ENCODE data around the gene SH3PXD2B.
"Not testable (repeated sequence)": the region's sequence is repeated elsewhere in the genome, so short reads cannot be mapped to it uniquely, and the experiment has no call there.

SH3PXD2B gene

DNA sequence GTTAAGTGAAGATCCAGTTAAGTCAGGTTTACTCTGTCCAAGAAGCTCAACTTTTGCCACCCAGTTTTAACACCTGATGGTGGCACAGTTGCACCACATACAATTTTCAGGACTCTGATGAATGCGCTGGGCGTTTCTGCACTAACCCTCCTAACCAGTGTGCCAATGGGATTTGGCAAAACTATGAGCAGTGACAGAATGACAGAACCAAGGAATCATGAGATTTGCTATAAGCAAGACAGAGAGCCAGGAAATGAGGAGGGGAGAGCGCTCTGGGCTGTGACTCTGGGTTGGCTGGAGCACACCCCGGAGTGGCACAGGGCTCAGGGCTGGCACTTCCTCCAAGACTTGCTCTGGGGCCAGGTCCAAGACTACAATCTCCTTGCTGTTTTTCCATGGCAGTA, 84.1 kb downstream of the SH3PXD2B start:
- no peak for DNase-seq (ENCODE audit: low read depth in 2 of 2)

DNA sequence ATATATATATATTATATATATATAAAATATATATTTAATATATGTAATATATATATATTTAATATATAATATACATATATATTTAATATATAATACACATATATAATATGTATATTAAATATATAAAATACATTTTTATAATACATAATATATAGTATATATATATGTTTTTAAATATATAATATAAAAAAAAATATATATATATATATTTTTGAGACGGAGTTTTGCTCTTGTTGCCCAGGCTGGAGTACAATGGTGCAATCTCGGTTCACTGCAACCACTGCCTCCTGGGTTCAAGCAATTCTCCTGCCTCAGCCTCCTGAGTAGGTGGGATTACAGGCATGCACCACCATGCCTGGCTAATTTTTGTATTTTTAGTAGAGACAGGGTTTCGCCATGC, 85.6 kb downstream of the SH3PXD2B start:
- not testable (repeated sequence) for DNase-seq (ENCODE audit: low read depth in 2 of 2)

DNA sequence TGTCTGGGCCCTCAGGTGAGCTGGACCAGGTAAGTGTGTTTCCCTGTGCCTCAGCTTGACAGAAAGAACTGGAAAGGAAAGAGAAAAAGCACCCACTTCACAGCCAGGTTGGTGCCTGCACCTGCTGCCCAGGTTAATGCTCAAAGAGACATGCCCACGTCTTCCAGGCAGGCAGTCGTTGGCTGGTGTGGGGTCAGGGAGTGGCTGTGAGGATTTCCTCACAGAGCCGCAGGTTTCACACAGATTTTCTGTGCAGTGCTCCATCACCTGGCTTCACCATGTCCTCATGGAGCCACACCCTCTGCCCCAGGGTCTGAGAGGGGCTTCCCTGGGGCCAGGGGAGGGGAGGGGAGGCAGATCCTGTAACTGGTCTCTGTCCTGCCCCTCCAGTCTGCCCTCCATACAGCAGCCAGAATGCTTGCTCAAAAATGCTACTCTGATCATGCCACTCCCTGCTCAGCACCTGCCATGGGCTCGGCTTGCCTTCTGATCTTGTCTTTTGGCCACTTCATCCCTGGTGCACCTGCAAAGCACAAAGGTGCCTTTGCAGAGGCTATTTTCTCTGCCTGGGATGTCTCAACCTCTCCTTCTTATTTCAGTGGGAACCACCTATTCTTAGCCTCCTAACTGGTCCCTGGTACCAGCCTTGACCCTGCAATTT, 88.2 kb downstream of the SH3PXD2B start:
- no peak for DNase-seq (ENCODE audit: low read depth in 2 of 2)

DNA sequence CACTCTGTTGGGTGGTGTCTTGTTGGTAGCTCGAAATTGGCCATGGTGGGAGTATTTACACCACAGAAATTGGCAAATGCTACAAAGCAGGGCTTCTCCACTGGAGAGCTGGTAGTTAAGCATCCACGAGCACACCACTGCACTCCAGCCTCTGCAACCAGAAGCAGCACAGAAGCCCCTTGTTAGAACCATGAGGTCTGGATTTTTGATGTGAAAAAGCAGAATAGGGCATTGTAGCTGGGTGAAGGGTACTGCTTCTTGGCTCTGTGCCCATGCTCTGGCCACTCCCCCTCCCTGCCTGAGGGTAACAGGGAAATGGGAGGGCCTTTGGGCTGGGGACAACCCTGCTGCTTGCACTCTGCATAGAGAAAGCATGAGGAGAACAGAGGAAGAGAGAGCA, 89.6 kb downstream of the SH3PXD2B start:
- no peak for DNase-seq (ENCODE audit: low read depth in 2 of 2)

DNA sequence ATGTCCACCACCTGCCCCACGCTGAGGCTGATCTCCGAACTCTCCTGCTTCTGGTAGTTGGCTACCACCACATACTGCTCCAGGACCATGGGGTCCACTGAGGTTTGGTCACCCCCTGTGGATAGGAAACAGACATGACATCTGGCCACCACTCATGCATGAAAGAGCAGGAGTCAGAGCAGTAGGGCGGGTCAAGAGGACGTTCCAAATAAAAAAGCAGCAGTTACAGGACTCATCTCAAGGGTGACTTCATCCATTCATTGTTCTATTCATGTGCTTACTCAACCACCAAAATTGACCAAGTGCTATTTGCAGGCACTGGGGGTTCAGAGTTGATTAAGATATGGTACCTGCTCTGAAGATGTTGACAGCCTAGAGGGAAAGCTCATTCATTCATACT, 91.6 kb downstream of the SH3PXD2B start:
- DNase-seq (ENCODE audit: low read depth in 2 of 2) = no peak

DNA sequence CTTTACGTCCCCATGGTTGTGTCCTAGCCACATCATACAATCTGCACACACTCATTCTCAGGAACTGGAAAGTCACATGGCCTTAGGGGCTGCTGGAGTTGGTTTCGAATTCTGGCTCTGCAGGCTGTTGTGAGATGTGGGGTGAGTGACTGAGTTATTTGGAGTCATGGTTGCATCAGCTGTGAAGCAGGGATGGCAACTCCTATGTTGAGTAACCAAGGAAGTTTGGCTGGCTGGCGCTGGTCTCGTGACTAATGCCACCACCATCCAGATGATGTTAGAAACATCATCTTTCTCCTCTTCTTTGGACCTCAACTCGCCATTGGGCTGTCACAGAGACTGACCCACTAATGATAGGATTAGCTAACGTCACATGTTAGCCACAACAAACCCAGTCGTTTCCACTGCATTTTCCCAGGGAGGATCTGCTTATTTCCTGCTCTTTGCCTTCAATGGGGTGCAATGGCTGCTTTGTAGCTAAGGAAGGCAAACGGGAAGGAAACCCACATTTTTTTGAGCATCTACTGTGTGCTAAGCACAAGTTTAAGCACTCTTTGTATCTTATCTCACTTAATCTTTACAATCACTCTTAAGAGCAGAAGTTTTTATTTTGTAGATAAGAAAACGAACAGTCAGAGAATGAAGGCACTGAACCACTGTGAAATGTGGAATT, 92.6 kb downstream of the SH3PXD2B start:
- DNase-seq (ENCODE audit: low read depth in 2 of 2) = no peak

DNA sequence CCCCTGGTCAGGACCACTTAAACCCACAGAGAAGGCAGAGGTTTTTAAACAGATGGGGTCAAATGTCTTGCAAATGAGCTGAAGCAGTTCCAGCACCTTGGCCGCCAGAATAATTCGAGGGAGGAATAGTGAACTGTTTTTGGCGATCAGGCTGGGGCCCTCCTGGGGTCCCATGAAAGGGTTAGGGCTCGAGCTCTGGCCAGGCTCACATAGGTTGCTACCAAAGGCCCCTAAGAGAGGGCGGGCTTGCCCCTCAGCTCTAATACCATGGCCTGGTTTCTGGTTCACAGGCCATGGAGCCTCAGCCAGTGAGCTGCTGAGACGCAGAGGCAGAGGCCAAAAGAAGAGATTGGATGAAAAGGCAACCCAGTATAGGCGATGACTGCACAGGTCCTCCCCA, 96.0 kb downstream of the SH3PXD2B start:
- no peak for DNase-seq (ENCODE audit: low read depth in 2 of 2)

DNA sequence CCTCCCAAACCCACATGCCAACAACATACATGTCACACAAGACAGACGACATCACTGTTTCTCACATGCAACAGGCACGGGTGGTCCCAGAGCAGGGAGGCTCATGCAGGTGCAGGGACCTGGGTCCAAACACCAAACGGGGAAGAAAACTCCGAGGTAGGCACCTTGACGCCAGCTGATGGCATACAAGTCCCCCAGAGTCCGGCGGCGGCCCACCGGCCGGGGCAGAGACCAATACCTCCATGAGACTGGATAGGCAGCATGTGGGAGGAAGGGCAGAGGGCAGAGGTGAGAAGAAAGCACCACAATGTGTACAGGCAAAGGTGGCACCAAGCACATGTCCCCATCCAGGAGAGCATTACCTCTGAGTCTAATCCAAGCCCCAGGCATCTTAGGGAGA, 97.8 kb downstream of the SH3PXD2B start:
- DNase-seq (ENCODE audit: low read depth in 2 of 2) = no peak

DNA sequence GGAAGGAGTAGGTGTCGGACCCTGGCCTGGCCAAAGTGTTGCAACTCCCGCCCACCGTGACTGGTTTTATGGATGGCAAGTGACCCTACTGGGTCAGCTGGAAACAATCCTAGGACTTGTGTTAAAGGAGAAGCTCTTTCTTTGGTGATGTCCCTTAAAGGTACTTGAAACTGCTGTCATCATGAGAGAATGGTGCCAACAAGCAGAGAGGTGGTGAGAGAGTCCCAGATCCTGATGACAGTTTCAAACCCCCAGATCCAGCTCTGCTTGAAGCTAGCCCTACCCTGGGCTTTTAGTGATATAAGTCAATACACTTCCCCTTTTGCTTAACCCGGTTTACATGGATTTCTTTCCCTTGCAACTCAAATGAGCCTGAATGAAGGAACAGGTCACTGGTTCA, 98.3 kb downstream of the SH3PXD2B start:
- no peak for DNase-seq (ENCODE audit: low read depth in 2 of 2)

DNA sequence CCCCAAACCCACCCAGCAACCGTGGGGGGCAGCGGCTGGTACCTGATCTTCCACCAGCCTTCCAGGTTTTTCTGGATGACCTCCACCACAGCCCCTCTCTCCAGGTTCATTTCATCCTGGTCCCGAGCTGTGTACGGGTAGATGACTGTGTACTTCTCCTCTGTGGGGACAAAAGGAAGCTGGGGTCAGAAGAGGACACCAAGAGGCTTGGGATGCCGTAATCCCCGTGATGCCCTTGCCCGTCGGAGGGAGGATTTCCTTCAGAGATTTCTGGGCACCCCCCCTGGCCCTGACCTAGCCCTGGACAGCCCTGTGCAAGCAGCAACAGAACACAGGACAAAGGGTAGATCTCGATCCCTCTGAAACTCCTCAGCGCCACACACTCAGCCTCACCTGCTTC, 100.5 kb downstream of the SH3PXD2B start:
- no peak for DNase-seq (ENCODE audit: low read depth in 2 of 2)

DNA sequence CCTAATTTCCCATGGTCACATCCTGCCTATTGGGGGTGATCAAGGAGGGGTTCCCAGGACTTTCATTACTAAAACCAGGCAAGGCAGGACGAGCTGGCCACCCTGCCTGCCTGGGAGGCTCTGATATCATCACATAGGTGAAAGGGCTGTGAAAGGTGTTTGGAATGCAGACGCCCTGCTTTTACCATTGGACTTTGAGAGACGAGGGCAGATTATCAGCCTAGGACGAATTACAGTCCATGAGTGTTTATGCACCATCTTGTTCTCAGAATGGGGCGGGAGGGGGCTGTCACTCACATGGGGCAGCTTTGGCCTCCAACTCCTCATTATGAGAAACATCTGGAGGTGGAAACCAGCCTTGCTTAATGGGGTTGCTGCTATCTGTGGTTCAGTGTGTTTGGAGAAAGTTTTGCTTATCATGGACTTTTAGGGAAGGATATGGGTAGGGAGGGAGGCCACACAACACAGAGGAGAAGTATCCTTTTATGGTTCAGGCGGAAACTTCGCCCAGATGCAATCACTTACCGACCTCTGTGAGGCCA, 101.0 kb downstream of the SH3PXD2B start:
- DNase-seq (ENCODE audit: low read depth in 2 of 2) = no peak

DNA sequence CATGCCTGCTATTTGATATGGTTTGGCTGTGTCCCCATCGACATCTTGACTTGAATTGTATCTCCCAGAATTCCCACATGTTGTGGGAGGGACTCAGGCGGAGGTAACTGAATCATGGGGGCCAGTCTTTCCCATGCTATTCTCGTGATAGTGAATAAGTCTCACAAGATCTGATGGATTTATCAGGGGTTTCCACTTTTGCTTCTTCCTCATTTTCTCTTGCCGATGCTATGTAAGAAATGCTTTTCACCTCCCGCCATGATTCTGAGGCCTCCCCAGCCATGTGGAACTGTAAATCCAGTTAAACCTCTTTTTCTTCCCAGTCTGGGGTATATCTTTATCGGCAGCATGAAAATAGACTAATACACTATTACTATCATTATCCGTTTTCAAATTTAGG, 101.8 kb downstream of the SH3PXD2B start:
- not testable (repeated sequence) for DNase-seq (ENCODE audit: low read depth in 2 of 2)

DNA sequence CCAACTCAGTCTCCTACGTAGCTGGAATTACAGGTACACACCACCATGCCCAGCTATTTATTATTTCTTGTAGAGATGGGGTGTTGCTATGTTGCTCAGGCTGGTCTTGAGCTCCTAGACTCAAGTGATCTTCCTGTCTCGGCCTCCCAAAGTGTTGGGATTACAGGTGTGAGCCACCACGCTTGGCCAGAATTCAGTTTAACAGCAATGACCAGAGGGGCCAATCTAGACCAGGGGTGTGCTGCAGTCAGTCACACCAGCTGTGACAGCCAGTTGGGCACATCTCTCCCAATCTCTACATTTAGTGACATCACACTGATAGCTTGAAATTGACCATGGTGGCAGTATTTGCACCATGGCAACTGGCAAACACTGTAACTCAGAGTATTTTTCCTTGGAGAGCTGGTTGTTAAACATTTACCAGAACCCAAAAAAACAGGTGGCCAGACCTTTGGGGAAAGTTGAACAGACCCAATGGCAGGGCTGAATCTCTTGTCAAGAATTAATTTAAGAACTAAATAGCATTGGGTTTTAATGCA, 103.0 kb downstream of the SH3PXD2B start:
- DNase-seq (ENCODE audit: low read depth in 2 of 2) = no peak

DNA sequence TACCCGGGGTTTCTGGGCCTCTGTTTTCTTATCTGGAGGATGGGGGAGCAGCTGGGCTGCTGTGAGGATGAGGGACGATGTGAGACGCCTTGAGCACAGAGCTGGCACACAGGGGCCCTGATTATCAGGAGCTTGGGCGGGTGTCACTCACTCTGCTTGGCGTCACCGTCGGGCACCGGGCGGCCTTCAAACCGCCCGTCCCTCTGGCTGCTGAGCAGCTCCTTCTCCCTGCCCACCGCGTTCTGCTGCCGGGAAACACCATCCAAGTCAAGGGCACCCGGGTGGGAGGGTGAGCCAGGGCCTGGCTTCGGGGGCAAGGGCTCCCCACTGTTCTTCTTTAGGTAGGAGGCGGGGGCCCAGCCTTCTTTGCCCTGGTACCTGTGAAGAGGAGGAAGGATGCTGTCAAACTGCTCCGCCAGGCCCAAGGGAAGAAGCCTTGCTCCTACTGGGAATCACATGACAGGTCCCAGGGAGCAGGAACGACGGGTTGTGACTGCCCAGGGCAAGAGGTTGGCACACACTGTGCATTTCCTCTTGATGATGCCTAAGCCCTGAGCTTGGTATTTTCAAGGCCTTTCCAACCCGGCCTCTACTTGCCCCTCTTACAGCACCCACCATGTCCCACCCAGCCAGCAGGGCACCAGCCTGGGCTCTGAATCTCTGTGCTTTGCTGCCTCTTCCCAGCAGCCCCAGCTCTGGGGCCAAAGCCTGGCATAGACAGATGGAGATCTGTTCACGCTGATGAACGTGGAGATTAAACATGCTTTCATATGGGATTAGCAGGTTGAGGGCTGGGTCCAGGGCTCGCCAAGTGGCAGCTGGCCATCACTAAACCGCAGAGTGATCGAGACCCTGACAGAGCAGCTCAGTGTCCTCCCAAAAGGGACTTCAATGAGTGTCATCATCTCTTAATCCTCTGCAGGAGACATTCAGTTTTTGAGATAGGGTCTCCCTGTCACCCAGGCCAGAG, 103.8 kb downstream of the SH3PXD2B start:
- no peak for DNase-seq (ENCODE audit: low read depth in 2 of 2)

DNA sequence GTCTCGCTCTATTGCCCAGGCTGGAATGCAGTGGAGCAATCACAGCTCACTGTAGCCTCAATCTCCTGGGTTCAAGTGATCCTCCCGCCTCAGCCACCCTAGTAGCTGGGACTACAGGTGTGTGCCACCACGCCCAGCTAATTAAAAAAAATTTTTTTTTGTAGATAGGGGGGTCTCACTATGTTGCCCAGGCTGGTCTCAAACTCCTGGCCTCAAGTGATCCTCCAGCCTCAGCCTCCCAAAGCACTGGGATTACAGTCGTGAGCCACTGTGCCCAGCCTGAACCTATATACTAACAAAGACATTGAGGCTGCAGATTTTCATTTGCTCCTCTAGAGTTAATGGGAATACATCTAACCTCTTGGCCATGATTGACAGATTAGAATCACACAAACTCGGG, 105.6 kb downstream of the SH3PXD2B start:
- DNase-seq (ENCODE audit: low read depth in 2 of 2) = not testable (repeated sequence)

DNA sequence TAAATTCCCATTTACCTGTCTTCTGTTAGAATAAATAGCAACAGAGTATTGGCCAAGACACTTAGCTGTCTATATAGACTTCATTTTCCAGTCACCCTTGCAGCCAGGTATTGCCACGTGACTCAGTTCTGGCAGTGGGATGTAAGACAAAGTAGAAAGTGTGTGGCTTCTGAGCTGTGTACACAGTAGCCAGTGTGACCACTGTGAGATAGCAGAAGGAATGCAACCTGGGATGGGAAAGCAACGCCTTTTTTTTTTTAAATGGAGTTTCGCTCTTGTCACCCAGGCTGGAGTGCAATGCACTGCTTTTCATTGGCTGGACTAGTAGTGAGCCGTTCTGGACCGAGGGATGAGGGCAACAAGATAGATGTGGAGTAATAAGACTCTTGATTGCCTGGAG, 106.2 kb downstream of the SH3PXD2B start:
- DNase-seq (ENCODE audit: low read depth in 2 of 2) = no peak

DNA sequence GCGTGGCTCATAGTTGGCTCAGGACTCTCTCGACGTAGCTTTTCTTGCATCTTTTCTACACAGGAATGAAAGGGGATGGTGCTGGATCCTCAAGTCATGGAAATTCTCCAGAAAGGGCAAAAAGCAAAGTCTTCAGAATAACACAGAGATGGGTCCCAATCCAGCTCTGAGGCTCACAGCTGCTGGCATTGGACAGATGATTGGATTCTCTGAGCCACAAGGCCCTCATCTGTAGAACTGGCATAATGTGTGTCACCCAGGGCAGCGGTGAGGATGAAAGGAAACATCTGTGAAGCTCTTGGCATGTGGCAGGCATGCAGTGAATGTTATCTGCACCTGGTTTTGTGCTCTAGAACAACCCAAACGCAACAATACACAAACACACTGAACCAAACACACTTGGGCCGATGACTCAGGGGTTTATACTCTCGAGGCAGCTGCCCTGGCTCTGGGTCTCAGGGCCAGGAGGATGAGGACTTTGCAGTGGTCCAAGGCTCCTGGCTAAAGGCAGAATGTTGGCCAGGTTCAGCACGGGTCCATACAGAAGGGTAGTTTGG, 106.8 kb downstream of the SH3PXD2B start:
- no peak for DNase-seq (ENCODE audit: low read depth in 2 of 2)

DNA sequence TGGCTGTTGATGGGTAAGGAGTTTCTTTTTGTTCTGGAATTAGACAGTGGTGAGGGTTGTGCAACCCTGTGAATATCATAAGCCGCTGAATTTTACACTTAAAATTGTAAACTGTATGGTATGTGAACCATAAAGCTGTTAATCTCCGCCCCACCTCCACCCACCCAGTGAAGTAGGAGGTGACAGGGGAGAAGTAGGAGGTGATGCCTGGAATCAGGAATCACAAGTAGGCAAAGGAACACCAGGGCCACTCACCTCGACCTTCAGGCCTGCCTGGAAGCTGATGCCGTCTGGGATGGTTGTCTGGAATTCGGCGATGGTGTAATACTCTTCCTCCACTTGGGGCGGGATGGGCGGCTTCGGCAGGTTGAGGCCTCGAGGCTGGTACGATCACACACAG, 108.4 kb downstream of the SH3PXD2B start:
- DNase-seq (ENCODE audit: low read depth in 2 of 2) = no peak

DNA sequence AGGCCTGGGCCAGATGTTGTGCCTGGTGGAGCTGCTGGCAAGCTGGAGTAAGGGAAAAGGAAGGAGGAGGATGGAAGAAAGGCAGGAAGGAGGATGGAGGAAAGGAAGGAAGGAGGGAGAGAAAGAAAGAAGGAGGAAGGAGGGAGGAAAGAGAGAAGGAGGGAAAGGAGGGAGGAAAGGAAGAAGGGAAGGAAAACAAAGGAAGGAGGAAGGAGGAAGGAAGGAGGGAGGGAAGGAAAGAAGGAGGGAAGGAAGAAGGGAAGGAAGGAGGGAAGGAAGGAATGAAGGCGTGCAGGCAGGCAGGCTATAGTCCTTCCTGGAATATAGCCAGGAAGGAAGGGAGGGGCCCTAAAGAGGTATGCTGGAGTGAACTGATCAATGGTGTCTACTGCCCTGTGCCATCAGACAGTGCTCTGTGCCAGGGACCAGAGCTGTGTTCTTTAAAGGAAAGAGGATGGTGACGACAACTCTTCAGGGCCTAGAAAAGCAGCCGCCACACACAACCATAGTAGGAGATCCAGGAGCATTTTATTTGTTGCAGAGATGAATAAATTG, 109.4 kb downstream of the SH3PXD2B start:
- DNase-seq (ENCODE audit: low read depth in 2 of 2) = no peak

DNA sequence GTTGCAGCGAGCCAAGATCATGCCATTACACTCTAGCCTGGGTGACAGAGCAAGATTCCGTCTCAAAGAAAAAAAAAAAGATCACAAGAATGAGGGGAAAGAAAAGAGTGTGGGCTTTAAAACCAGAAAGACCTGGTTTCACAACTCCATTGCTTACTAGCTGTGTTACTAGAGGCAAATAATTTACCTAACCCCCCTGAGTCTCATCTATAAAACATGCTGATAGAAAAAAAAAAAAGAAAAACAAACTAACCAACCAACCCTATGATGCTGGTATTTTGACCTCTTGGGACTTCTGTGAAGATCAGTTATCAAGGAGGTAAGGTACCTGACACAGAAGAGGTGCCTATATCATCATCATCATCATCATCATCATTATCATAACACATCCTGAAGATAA, 110.6 kb downstream of the SH3PXD2B start:
- no peak for DNase-seq (ENCODE audit: low read depth in 2 of 2)

DNA sequence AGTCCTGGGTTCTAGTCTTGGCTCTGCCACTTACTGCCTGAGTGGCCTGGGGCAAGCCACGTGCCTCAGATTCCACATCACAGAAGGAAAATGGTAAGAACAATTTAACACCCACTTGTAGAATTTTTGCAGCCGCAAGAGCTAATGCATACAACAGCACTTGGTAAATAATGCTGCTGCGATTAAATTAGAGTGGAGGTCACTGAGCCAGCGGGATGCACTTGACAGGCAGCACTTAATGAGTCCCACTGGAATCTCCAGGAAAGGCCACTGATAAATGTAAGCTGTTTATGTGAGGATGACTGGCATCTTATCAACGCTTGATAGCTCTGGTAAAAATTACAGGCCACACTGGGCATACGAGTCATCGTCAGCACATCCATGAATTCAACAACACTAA, 111.4 kb downstream of the SH3PXD2B start:
- DNase-seq (ENCODE audit: low read depth in 2 of 2) = no peak

All from activated CD8-positive, alpha-beta memory T cell treated with anti-CD3 and anti-CD28 coated beads for 4 hours (primary cell).